HEK293T (cell line): ENCODE measurements around the gene SYNE1.
"Not testable (repeated sequence)": the region's sequence is repeated elsewhere in the genome, so short reads cannot be mapped to it uniquely, and the experiment has no call there.

Source experiments
- CTCF ChIA-PET: fragments of 350-600 bp; formaldehyde crosslinking; extraction: SDS; loops from one replicate; lab custom pipeline; 2021; ENCODE audit warnings: antibody characterized with exemption, inconsistent platforms; lab: Yijun Ruan, JAX
- POLR2A ChIA-PET: fragments of 350-600 bp; formaldehyde crosslinking; extraction: SDS; loops from one replicate; lab custom pipeline; 2020; ENCODE audit warnings: antibody characterized with exemption, inconsistent platforms; lab: Yijun Ruan, JAX
- DNase-seq: peaks from one replicate; pipeline ENCODE4 v3.0.0; 2012; ENCODE audit warnings: mixed read lengths; ENCODE audit errors: extremely low spot score
- ARNT ChIP-seq: fragments of 450-650 bp; IDR thresholded peaks from 2 replicates; pipeline ENCODE4 v1.6.1; 2017; ENCODE audit warnings: mild to moderate bottlenecking
- BHLHE40 ChIP-seq: fragments of 450-650 bp; IDR thresholded peaks from 2 replicates; pipeline ENCODE4 v1.6.1; 2016; ENCODE audit warnings: mild to moderate bottlenecking, moderate library complexity, borderline replicate concordance
- CTBP1 ChIP-seq: fragments of 450-650 bp; IDR thresholded peaks from 2 replicates; pipeline ENCODE4 v1.6.1; 2016; ENCODE audit warnings: borderline replicate concordance
- ELF4 ChIP-seq: fragments of 450-650 bp; IDR thresholded peaks from 2 replicates; pipeline ENCODE4 v1.6.1; 2017; ENCODE audit warnings: antibody characterized with exemption
- FOXA1 ChIP-seq: fragments of 450-650 bp; IDR thresholded peaks from 2 replicates; pipeline ENCODE4 v1.6.1; 2016; ENCODE audit warnings: mild to moderate bottlenecking
- FOXK2 ChIP-seq: fragments of 450-650 bp; IDR thresholded peaks from 2 replicates; pipeline ENCODE4 v1.6.1; 2016; ENCODE audit warnings: mild to moderate bottlenecking
- FOXM1 ChIP-seq: fragments of 450-650 bp; IDR thresholded peaks from 2 replicates; pipeline ENCODE4 v1.6.1; 2017; ENCODE audit warnings: mild to moderate bottlenecking, borderline replicate concordance
- HDGF ChIP-seq: fragments of 450-650 bp; IDR thresholded peaks from 2 replicates; pipeline ENCODE4 v1.6.1; 2017; ENCODE audit warnings: antibody characterized with exemption, borderline replicate concordance
- L3MBTL2 ChIP-seq: fragments of 450-650 bp; conservative IDR thresholded peaks from 2 replicates; pipeline ENCODE4 v1.6.1; 2016; ENCODE audit warnings: mild to moderate bottlenecking
- LEF1 ChIP-seq: fragments of 450-650 bp; IDR thresholded peaks from 2 replicates; pipeline ENCODE4 v1.6.1; 2017; ENCODE audit warnings: mild to moderate bottlenecking, borderline replicate concordance
- NFRKB ChIP-seq: fragments of 450-650 bp; IDR thresholded peaks from 2 replicates; pipeline ENCODE4 v1.6.1; 2016; ENCODE audit warnings: mild to moderate bottlenecking, moderate library complexity
- PKNOX1 ChIP-seq: fragments of 450-650 bp; IDR thresholded peaks from 2 replicates; pipeline ENCODE4 v1.6.1; 2016
- SP1 ChIP-seq: fragments of 450-650 bp; IDR thresholded peaks from 2 replicates; pipeline ENCODE4 v1.6.1; 2017
- SUZ12 ChIP-seq: fragments of 450-650 bp; IDR thresholded peaks from 2 replicates; pipeline ENCODE4 v1.6.1; 2016; ENCODE audit warnings: mild to moderate bottlenecking
- TARDBP ChIP-seq: fragments of 450-650 bp; IDR thresholded peaks from 2 replicates; pipeline ENCODE4 v1.6.1; 2016
- ZNF384 ChIP-seq: fragments of 450-650 bp; IDR thresholded peaks from 2 replicates; pipeline ENCODE4 v1.6.1; 2016

The SYNE1 gene

GRCh38 chr6:152334555-152334954, 302.6 kb downstream of the SYNE1 start:
- CTCF ChIA-PET, result no interaction called here

GRCh38 chr6:152330961-152331360, 306.2 kb downstream of the SYNE1 start:
- TF ChIP-seq HDGF (no peak), ZNF384 (no peak), CTBP1 (no peak), SUZ12 (no peak), BHLHE40 (no peak), FOXK2 (no peak), ARNT (no peak), PKNOX1 (no peak)
- DNase-seq, result no peak
- ChIA-PET CTCF (no interaction called here), POLR2A (no interaction called here)

More at GRCh38 chr6:152334555-152334954, 302.6 kb downstream of the SYNE1 start:
- TF ChIP-seq PKNOX1 (no peak), LEF1 (no peak), NFRKB (no peak), ZNF384 (no peak), CTBP1 (no peak), SUZ12 (no peak), HDGF (no peak), SP1 (no peak), FOXA1 (no peak), BHLHE40 (no peak), ARNT (no peak), L3MBTL2 (no peak), ELF4 (no peak), TARDBP (no peak), FOXK2 (no peak), FOXM1 (no peak)
- DNase-seq, result no peak
- POLR2A ChIA-PET, result no interaction called here

- POLR2A ChIA-PET, result no interaction called here
- DNase-seq, result no peak
- CTCF ChIA-PET, result interaction anchor here (0.8 kb wide), 1 partner anchor 9 kb away, joined by 7 read pairs; no protein-coding TSS in a partner anchor
- TF ChIP-seq FOXM1, result no peak
- TF ChIP-seq FOXK2, result no peak
- TF ChIP-seq ARNT, result no peak
- no peak for TF ChIP-seq ZNF384
- TF ChIP-seq BHLHE40, result no peak
- TF ChIP-seq ELF4, result no peak
- no peak for TF ChIP-seq TARDBP
- TF ChIP-seq L3MBTL2, result no peak
- no peak for TF ChIP-seq NFRKB
- no peak for TF ChIP-seq SUZ12
- no peak for TF ChIP-seq HDGF
- TF ChIP-seq CTBP1, result no peak
- no peak for TF ChIP-seq LEF1
- no peak for TF ChIP-seq SP1
- TF ChIP-seq FOXA1, result no peak
- TF ChIP-seq PKNOX1, result no peak
Measured at GRCh38 chr6:152329638-152330448, 307.3 kb downstream of the SYNE1 start.

GRCh38 chr6:152328200-152328599, 309.0 kb downstream of the SYNE1 start:
- CTCF ChIA-PET, result interaction anchor here (0.9 kb wide), 1 partner anchor 10 kb away, joined by 4 read pairs; no protein-coding TSS in a partner anchor
- DNase-seq, POLR2A ChIA-PET: not testable (repeated sequence)

GRCh38 chr6:152323376-152323775, 313.8 kb downstream of the SYNE1 start:
- POLR2A ChIA-PET, result no interaction called here
- no peak for DNase-seq
- CTCF ChIA-PET, result interaction anchor here (1.3 kb wide), 1 partner anchor 16 kb away, joined by 3 read pairs; no protein-coding TSS in a partner anchor
- TF ChIP-seq L3MBTL2, result no peak
- no peak for TF ChIP-seq PKNOX1
- no peak for TF ChIP-seq FOXK2
- TF ChIP-seq FOXM1, result no peak
- TF ChIP-seq CTBP1, result no peak
- TF ChIP-seq TARDBP, result no peak

- CTCF ChIA-PET, result interaction anchor here (1.4 kb wide), 1 partner anchor 20 kb away, joined by 5 read pairs; no protein-coding TSS in a partner anchor
- DNase-seq, result no peak
- POLR2A ChIA-PET, result interaction anchor here (4.9 kb wide), 1 partner anchor 16 kb away, joined by 22 read pairs; no protein-coding TSS in a partner anchor
- no peak for TF ChIP-seq CTBP1
- no peak for TF ChIP-seq ELF4
- TF ChIP-seq L3MBTL2, result no peak
- no peak for TF ChIP-seq FOXK2
- no peak for TF ChIP-seq ARNT
- no peak for TF ChIP-seq SUZ12
- TF ChIP-seq NFRKB, result no peak
- TF ChIP-seq FOXA1, result no peak
- no peak for TF ChIP-seq ZNF384
- no peak for TF ChIP-seq SP1
- no peak for TF ChIP-seq HDGF
- TF ChIP-seq PKNOX1, result no peak
- no peak for TF ChIP-seq BHLHE40
- no peak for TF ChIP-seq FOXM1
- TF ChIP-seq LEF1, result no peak
Measured at GRCh38 chr6:152318278-152318677, 318.9 kb downstream of the SYNE1 start.
